Left ventricle myocardium inferior (tissue), 1 donor: ENCODE measurements around the gene PLEKHG4B. TPM values are rescaled to one million over a fixed set of nuclear protein-coding genes. Genes with fewer than 3 reads are reported as not detected.

Experiments
- DNase-seq: peaks from one replicate; pipeline ENCODE4 v3.0.0-alpha.2; 2020
- H3K27ac ChIP-seq: fragments of 200-600 bp; replicated peaks from 2 replicates; pipeline ENCODE4 v1.8.0; 2021
- H3K27me3 ChIP-seq: fragments of 200-600 bp; 2 replicates; pipeline ENCODE4 v1.8.0; 2021; ENCODE audit warnings: low read depth
- H3K36me3 ChIP-seq: fragments of 200-600 bp; 2 replicates; pipeline ENCODE4 v1.8.0; 2021
- H3K4me1 ChIP-seq: fragments of 200-600 bp; 2 replicates; pipeline ENCODE4 v1.8.0; 2021
- H3K4me3 ChIP-seq: fragments of 200-600 bp; 2 replicates; pipeline ENCODE4 v1.8.0; 2021; ENCODE audit warnings: mild to moderate bottlenecking, moderate library complexity
- H3K9me3 ChIP-seq: fragments of 200-600 bp; replicated peaks from 2 replicates; pipeline ENCODE4 v1.8.0; 2021
- CTCF ChIP-seq: fragments of 200-600 bp; IDR thresholded peaks from 2 replicates; pipeline ENCODE4 v1.8.0; 2021; ENCODE audit warnings: antibody characterized with exemption, mild to moderate bottlenecking, borderline replicate concordance
- intact Hi-C: fragments of 100-400 bp; cut with micrococcal nuclease; formaldehyde crosslinking; loops from one replicate; pipeline ENCODE4 v1.11.0; 2022
- total RNA-seq: library from RNA; stranded (reverse); fragmentation: NEBNext Ultra II Directional; extraction: Animal tissue kit (Norgen Biotek cat#: 25700); gene quantifications from one replicate; pipeline ENCODE4 v1.2.1, GENCODE V29; 2021
- donor health status: DM: no; HTN: yes; CAD: no; lungs with severe emphysema.

Gene PLEKHG4B
- total RNA-seq, 1 donor from 2014 or later: not detected

- no peak overlapping the region for H3K27ac ChIP-seq
- DNase-seq: peak; percentile 49
- H3K4me3 ChIP-seq: no peak overlapping the region
- H3K9me3 ChIP-seq: no peaks in the 10 kb centered on the region
- intact Hi-C loops: no loop called here
- no peaks in the 10 kb centered on the region for H3K36me3 ChIP-seq
- H3K4me1 ChIP-seq: no peaks in the 10 kb centered on the region
- peak; percentile 68 for TF ChIP-seq CTCF
- H3K27me3 ChIP-seq: peaks cover 63% of the 10 kb centered on the region
These were observed 13.8 kb upstream of the PLEKHG4B start for GRCh38 chr5:77957-78804.

GRCh38 chr5:78805-79149, 13.2 kb upstream of the PLEKHG4B start:
- no peak for TF ChIP-seq CTCF
- H3K27ac ChIP-seq: no peak overlapping the region
- H3K4me3 ChIP-seq: no peak overlapping the region
- no peaks in the 10 kb centered on the region for H3K4me1 ChIP-seq
- no peaks in the 10 kb centered on the region for H3K9me3 ChIP-seq
- peaks cover 61% of the 10 kb centered on the region for H3K27me3 ChIP-seq
- H3K36me3 ChIP-seq: no peaks in the 10 kb centered on the region
- intact Hi-C loops: no loop called here
- no peak for DNase-seq

GRCh38 chr5:79263-79662, 12.7 kb upstream of the PLEKHG4B start:
- TF ChIP-seq CTCF: no peak
- Histone ChIP-seq H3K9me3 (no peaks in the 10 kb centered on the region), H3K36me3 (no peaks in the 10 kb centered on the region), H3K27me3 (peaks cover 56% of the 10 kb centered on the region), H3K4me3 (no peak overlapping the region), H3K27ac (no peak overlapping the region), H3K4me1 (no peaks in the 10 kb centered on the region)
- intact Hi-C loops: no loop called here
- no peak for DNase-seq

GRCh38 chr5:79821-80220, 12.1 kb upstream of the PLEKHG4B start:
- H3K27me3 ChIP-seq: peaks cover 50% of the 10 kb centered on the region
- DNase-seq: no peak
- TF ChIP-seq CTCF: no peak

GRCh38 chr5:81391-82021, 10.5 kb upstream of the PLEKHG4B start:
- TF ChIP-seq CTCF: no peak
- H3K9me3 ChIP-seq: no peaks in the 10 kb centered on the region
- no peak overlapping the region for H3K27ac ChIP-seq
- no peaks in the 10 kb centered on the region for H3K36me3 ChIP-seq
- H3K27me3 ChIP-seq: peaks cover 41% of the 10 kb centered on the region
- no peaks in the 10 kb centered on the region for H3K4me1 ChIP-seq
- no peak overlapping the region for H3K4me3 ChIP-seq
- DNase-seq: no peak
- intact Hi-C loops: no loop called here

More at GRCh38 chr5:79821-80220, 12.1 kb upstream of the PLEKHG4B start:
- intact Hi-C loops: no loop called here
- Histone ChIP-seq H3K36me3 (no peaks in the 10 kb centered on the region), H3K9me3 (no peaks in the 10 kb centered on the region), H3K4me1 (no peaks in the 10 kb centered on the region), H3K27ac (no peak overlapping the region), H3K4me3 (no peak overlapping the region)
